Heart left ventricle (tissue), 13 donors: ENCODE data around the gene MYH14.

Experiments
- POLR2A ChIP-seq, 2 donors: fragments of 450-650 bp; IDR thresholded peaks; one replicate each; pipeline ENCODE4 v1.6.1; 2017; ENCODE audit warnings: antibody characterized with exemption in 2 of 2, mild to moderate bottlenecking in 2 of 2, moderate library complexity in 2 of 2
- TF ChIP-seq, protein P1 (sequence below), 12 donors: fragments of 200-600 bp; sonication (generic) in 4 of 12; IDR thresholded peaks; one replicate each; pipeline versions ENCODE4 v1.5.0 to v1.8.0; 2018 to 2022; ENCODE audit warnings: antibody characterized with exemption in 12 of 12, mild to moderate bottlenecking in 5 of 12
- donor health status: ischemic (EF 13 %, LVEDD 7.1; RV severe dilation, severe dysfunction).
- donor health status: DM: no; HTN: yes; CAD: no.
- donor health status: DM: no; HTN: no; CAD: no.
- donor health status: ischemic (EF 25% LVEDD 6.9; RV normal size, moderate dysfunction).
- donor health status: ischemic (EF 25% LVEDD 5.7; RV mildly dilated, moderate dysfunction).
- donor health status: ischemic (EF 35%, LVEDD 5.7; RV mildly dilated, moderate dysfunction).
- donor health status: nonischemic (EF 11% LVEDD 7.7; RV severe dilation, severe dysfunction).
- donor health status: DM: yes; HTN: yes; CAD: no.
- donor health status: PGD.
- donor health status: ischemic (EF 29% LVEDD 5.4; RV normal size, mild dysfunction).
- donor health status: nonischemic (EF 23%, LVEDD 6.1; RV moderate dilation, normal function).

- no peak for TF ChIP-seq POLR2A (IDR thresholded peaks at IDR 0.05)
- TF ChIP-seq, protein P1, sequence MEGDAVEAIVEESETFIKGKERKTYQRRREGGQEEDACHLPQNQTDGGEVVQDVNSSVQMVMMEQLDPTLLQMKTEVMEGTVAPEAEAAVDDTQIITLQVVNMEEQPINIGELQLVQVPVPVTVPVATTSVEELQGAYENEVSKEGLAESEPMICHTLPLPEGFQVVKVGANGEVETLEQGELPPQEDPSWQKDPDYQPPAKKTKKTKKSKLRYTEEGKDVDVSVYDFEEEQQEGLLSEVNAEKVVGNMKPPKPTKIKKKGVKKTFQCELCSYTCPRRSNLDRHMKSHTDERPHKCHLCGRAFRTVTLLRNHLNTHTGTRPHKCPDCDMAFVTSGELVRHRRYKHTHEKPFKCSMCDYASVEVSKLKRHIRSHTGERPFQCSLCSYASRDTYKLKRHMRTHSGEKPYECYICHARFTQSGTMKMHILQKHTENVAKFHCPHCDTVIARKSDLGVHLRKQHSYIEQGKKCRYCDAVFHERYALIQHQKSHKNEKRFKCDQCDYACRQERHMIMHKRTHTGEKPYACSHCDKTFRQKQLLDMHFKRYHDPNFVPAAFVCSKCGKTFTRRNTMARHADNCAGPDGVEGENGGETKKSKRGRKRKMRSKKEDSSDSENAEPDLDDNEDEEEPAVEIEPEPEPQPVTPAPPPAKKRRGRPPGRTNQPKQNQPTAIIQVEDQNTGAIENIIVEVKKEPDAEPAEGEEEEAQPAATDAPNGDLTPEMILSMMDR (IDR thresholded peaks at IDR 0.05): peak; percentile 82 to 94 (median 88)
Measured at GRCh38 chr19:50357178-50358100, 154.0 kb downstream of the MYH14 start.
